Hematopoietic multipotent progenitor cell treated with erythropoietin and hydrocortisone succinate and interleukin-3 and kit ligand, for 15 days (in vitro differentiated cells): ENCODE measurements around the gene FAM170A.

Experiments
- DNase-seq: peaks from one replicate; pipeline ENCODE4 v3.0.0-alpha.2; 2015; ENCODE audit warnings: low spot score

Gene FAM170A

GRCh38 chr5:119629339-119629738 lies at the start of gene FAM170A:
FAM170A (plus strand) TSS chr5:119629558; CDS start chr5:119629769, 211 bp downstream.
- DNase-seq, result no peak

DNA sequence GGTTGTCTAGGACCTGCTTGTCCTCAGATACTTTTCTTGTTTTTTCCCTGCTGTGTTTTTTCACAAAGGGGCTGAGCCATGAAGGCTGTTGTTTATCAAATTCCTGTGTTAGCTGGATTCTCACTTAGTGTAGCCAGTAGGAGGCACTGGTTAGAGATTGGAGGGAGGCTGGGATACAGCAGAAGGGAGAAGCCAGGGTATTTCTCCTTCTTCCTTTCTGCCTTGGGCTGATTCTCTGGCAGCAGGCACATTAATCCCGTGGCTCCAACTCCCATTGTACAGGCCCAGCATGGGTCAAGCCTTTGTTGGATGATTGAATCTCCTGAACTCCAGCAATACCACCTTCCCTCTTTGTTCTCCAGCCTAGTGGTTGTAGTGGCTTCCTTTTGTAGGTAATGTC lies 46.4 kb upstream of the FAM170A start:
- DNase-seq, result no peak

GRCh38 chr5:119583684-119584083 lies 45.7 kb upstream of the FAM170A start:
- no peak for DNase-seq

GRCh38 chr5:119596046-119596445 lies 33.3 kb upstream of the FAM170A start:
- no peak for DNase-seq

DNA sequence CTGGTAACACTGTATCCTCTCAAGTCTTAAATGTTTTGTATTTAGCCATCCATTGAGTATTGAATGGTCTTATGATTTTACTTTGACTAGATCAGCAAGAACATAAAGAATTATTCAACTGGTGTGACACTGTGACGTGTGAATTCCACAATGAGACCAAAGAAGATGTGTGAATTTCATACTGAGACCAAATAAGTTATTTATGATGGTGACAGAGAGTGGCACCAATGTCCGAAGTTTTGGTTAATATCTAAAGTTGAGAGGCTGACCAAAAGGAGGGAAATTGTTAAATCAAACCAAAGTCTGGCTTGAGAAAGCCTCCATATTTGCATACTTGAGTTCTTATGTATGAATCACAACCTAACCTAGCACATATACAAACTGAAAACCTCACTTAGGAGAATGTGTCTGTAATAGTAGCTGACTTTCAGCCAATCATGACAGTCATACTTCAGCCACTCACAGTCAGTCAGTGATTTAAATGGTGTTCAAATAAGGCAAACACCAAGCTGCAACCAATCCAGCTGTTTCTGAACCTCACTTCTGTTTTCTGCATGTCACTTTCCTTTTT lies 31.5 kb upstream of the FAM170A start:
- no peak for DNase-seq

DNA sequence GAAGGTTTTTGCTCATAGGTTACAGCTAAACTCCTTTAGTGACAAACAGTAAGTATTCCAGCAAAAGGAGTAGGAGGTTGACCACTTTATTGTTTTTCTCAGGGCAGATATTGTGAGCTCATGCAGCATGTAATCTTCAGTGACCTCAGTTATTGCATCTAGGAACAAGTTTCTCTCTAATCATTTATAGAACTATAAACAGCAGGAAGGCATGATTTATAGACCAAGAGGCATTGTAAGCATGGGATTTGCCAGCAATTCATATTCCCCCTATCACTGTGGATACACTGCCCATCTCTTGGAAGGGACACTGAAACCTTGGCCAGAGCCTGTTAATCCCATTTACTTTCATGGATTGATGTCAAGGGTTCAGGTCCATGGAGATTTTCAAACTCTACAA lies 15.4 kb upstream of the FAM170A start:
- DNase-seq, result no peak

DNA sequence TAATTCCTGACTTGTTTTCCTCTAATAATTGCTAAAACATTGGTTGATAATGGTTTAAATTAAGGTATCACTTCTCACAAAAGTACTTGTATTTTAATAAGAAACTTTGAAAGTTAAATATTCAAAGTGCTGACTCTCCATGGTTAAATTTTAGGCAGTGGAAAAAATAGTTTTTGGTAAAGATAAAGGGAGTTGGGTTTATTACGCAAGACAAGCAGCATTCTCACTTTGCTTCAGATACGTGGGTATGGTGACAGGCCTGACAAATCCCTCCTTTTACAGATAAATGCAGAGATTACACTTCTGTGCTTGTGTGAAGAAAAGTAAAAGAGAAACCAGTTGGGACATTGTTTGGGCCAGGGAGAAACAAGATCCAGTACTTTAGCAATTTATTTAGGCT lies 14.5 kb upstream of the FAM170A start:
- DNase-seq, result no peak

DNA sequence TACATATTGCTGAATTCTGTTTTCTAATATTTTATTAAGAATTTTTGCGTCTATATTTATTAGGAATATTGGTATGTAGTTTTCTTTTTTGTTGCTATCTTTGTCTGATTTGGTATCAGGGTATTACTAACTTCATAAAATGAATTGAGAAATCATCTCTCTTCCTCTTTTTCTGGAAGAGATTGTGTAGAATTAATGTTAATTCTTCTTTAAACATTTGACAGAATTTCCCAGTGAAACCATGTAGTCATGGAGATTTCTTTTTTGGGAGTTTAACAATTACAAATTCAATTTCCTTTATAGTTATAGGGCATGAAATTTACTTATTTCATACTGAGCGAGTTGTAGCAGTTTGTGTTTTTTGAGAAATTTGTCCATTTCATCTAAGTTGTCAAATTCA lies 3.3 kb upstream of the FAM170A start:
- no peak for DNase-seq

GRCh38 chr5:119630752-119631440 lies 1.5 kb downstream of the FAM170A start:
- DNase-seq, result no peak

DNA sequence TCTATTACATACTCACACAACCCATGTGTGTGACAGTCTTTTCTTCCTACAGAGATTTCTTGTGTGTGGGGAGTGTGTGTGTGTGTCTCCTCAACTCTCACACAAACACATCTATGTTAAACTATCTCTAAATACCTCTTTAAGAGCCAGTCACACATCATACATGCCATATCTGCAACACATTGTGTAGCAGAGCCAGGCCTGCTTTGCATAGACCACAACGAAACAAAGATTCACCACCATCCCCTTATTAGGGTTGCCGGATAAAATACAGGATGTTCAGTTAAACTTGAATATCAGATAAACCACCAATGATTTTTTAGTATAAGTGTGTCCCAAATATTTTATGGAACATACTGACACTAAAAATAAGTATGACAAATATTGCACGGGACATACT lies 2.3 kb downstream of the FAM170A start:
- no peak for DNase-seq

GRCh38 chr5:119651486-119651885 lies 22.1 kb downstream of the FAM170A start:
- no peak for DNase-seq

- DNase-seq, result no peak
Measured at GRCh38 chr5:119655061-119655460, 25.7 kb downstream of the FAM170A start.

GRCh38 chr5:119656023-119656422 lies 26.7 kb downstream of the FAM170A start:
- no peak for DNase-seq

DNA sequence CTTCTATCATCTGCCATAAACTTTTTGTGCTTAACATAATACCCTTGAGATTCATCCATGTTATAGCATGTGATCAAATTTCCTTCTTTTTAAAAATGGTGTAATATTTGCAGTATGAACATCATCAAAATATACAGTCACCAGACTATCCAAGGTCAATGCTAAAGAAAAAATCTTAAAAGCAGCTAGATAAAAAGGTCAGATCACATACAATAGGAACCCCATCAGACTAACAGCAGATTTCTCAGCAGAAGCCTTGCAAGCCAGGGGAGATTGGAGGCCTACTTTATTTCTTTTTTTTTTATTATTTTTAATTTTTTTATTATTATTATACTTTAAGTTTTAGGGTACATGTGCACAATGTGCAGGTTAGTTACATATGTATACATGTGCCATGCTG lies 37.2 kb downstream of the FAM170A start:
- DNase-seq, result no peak

DNA sequence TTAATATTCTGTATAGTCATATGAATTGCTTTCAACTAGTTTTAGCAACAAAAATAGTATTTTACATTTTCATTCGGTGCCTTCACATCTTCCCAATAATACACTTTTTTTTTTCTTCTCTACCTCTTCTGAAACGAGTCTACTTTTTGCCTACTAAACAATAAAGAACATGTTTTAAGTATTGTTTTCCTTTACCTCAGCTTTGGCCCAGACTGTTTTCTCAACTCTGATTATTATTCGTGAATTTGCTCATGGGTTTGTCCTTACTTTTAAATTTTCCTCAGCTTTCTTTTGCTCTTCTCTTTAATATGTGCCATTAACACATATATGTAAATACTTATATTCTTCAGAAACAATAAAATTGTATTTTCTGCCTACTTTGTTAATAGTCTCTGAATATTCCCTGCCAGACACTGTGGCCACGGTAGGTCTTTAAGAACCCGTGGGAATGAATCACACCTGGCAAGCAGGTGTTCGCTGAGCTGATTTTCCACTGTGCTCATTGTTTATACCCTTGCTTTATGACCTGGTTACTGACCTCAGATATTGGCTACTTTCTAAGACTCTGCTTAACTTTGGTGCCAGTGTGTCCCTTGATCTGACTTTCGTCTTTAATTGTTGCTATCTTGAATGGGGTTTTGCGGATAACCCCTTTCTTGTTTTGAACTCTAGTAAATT lies 49.1 kb downstream of the FAM170A start:
- DNase-seq, result no peak

DNA sequence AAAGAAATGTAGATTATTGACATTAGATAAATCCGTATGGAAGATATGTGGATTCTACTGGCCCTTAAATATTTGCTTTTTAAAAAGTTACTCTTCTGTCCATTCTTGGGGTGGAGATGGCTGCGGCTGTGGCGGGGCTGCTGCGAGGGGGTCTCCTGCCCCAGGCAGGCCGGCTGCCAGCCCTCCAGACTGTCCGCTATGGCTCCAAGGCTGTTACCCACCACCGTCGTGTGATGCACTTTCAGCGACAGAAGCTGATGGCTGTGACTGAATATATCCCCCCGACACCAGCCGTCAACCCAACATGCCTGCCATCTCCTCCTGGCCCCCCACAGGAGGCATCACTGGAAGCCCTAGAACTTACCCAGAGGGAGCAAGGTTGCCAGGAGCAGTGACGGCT lies 50.7 kb downstream of the FAM170A start:
- no peak for DNase-seq

- DNase-seq, result no peak
Measured at GRCh38 chr5:119681734-119682133, 52.4 kb downstream of the FAM170A start.

- DNase-seq, result no peak
Measured at GRCh38 chr5:119682372-119682771, 53.0 kb downstream of the FAM170A start.
